ENCODE data around the gene CERCAM.
"Not testable (repeated sequence)": the region's sequence is repeated elsewhere in the genome, so short reads cannot be mapped to it uniquely, and the experiment has no call there.

The CERCAM gene

DNA sequence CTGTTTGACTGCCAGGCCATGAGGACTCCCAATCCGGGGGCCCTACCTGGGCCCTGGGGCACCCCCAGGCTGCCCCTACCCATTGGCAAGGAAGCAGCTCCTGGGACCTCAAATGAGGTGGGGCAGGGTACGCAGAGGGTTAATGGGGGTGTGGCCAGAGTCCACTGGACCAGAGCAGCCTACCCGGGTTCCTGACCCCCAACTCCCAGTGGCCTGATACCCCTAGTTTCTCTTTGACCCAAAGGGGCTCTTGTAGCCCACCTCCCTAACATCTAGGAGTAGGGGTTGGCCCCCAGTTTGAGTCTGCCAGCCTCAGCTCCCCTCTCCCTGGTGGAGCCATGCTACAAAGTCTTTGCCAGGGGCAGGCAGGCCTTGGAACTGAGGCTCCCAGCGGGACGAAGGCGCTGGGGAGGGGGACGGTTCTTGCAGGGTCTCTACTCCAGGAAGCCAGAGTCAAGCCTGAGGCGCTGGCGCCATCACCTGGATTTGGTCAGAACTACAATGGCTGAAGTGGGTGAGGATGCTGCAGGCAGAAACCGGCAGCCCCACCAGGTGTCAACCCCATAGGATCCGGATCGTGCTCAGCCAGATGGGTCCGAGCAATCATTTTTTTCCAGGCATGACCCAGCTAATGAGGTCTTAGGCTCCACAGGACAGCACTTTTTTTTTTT lies 8.4 kb upstream of the CERCAM start:
- no peaks in the 10 kb centered on the region for H3K27me3 ChIP-seq (ENCODE audit: low read length)
- H3K9me2 ChIP-seq (replicated peaks; ENCODE audit: insufficient read depth, low read length) = no peaks in the 10 kb centered on the region
- H3K79me2 ChIP-seq (ENCODE audit: insufficient read depth, low read length) = no peaks in the 10 kb centered on the region
- no peaks in the 10 kb centered on the region for H3K9me3 ChIP-seq (ENCODE audit: insufficient read depth, low read length)
- H3K4me2 ChIP-seq (ENCODE audit: low read depth, low read length, poor library complexity, severe bottlenecking) = no peak overlapping the region
- no peak overlapping the region for H3K4me3 ChIP-seq (ENCODE audit: insufficient read depth, low read length, poor library complexity, severe bottlenecking)
- no peak overlapping the region for H3K27ac ChIP-seq (ENCODE audit: low read depth, low read length)
- TF ChIP-seq, protein P1, sequence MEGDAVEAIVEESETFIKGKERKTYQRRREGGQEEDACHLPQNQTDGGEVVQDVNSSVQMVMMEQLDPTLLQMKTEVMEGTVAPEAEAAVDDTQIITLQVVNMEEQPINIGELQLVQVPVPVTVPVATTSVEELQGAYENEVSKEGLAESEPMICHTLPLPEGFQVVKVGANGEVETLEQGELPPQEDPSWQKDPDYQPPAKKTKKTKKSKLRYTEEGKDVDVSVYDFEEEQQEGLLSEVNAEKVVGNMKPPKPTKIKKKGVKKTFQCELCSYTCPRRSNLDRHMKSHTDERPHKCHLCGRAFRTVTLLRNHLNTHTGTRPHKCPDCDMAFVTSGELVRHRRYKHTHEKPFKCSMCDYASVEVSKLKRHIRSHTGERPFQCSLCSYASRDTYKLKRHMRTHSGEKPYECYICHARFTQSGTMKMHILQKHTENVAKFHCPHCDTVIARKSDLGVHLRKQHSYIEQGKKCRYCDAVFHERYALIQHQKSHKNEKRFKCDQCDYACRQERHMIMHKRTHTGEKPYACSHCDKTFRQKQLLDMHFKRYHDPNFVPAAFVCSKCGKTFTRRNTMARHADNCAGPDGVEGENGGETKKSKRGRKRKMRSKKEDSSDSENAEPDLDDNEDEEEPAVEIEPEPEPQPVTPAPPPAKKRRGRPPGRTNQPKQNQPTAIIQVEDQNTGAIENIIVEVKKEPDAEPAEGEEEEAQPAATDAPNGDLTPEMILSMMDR (IDR thresholded peaks at IDR 0.05; ENCODE audit: insufficient read depth, low read length, poor library complexity, severe bottlenecking) = peak; percentile 41
- no peak for TF ChIP-seq EZH2phosphoT487 (conservative IDR thresholded peaks at IDR 0.05; ENCODE audit: low read length)
- no peak overlapping the region for H3K9ac ChIP-seq (ENCODE audit: low read length)
- no peaks in the 10 kb centered on the region for H3K36me3 ChIP-seq (ENCODE audit: low read length)
- H4K20me1 ChIP-seq (ENCODE audit: low read depth, low read length) = no peaks in the 10 kb centered on the region
- no peak overlapping the region for H2AFZ ChIP-seq (ENCODE audit: low read depth, low read length, severe bottlenecking)
- no peaks in the 10 kb centered on the region for H3F3A ChIP-seq (ENCODE audit: insufficient read depth)

DNA sequence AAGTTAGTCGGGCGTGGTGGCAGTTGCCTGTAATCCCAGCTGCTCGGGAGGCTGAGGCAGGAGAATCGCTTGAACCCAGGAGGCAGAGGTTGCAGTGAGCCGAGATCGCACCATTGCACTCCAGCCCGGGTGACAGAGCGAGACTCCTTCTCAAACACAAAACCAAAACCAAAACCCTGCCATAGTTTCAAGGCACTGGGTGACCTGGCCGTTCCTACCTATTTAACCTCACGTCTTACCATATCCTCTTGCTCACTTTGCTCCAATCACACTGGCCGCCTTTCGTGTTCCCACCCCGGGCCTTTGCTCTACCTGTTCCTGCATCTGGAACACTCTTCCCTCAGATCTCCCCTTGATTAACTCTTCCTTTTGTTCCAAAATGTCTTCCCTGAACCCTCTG lies 6.9 kb upstream of the CERCAM start:
- not testable (repeated sequence) for H3K27me3 ChIP-seq (ENCODE audit: low read length); H3K9ac ChIP-seq (ENCODE audit: low read length); H3K4me3 ChIP-seq (ENCODE audit: insufficient read depth, low read length, poor library complexity, severe bottlenecking); H3K9me3 ChIP-seq (ENCODE audit: insufficient read depth, low read length); H2AFZ ChIP-seq (ENCODE audit: low read depth, low read length, severe bottlenecking); H3K36me3 ChIP-seq (ENCODE audit: low read length); H4K20me1 ChIP-seq (ENCODE audit: low read depth, low read length); H3K27ac ChIP-seq (ENCODE audit: low read depth, low read length); H3K79me2 ChIP-seq (ENCODE audit: insufficient read depth, low read length); H3F3A ChIP-seq (ENCODE audit: insufficient read depth); H3K9me2 ChIP-seq (replicated peaks; ENCODE audit: insufficient read depth, low read length); H3K4me2 ChIP-seq (ENCODE audit: low read depth, low read length, poor library complexity, severe bottlenecking)

DNA sequence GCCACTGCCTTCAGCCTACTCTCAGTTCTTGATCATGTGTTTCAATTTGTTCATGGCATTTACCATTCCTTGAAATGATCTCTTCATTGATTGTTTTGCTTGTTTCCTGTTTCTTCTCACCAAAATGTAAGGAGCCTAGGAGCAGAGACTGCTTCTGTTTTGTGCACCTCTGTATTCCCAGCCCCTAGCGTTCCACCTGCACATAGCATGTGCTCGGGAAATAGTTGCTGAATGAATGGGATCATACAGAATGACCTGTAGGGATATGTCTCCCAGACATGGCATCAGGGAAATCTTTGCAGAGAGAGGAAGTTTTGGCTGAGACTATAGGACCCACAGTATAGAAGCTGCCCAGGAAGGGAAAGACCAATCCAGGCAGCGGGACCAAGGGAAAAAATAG lies 6.2 kb upstream of the CERCAM start:
- TF ChIP-seq, protein P1 (IDR thresholded peaks at IDR 0.05; ENCODE audit: insufficient read depth, low read length, poor library complexity, severe bottlenecking) = no peak
- TF ChIP-seq EZH2phosphoT487 (conservative IDR thresholded peaks at IDR 0.05; ENCODE audit: low read length) = no peak
- Histone ChIP-seq H3K27ac (ENCODE audit: low read depth, low read length) (no peak overlapping the region), H3F3A (ENCODE audit: insufficient read depth) (no peaks in the 10 kb centered on the region), H3K4me3 (ENCODE audit: insufficient read depth, low read length, poor library complexity, severe bottlenecking) (no peak overlapping the region), H3K9me3 (ENCODE audit: insufficient read depth, low read length) (no peaks in the 10 kb centered on the region), H3K9ac (ENCODE audit: low read length) (no peak overlapping the region), H3K79me2 (ENCODE audit: insufficient read depth, low read length) (no peaks in the 10 kb centered on the region), H4K20me1 (ENCODE audit: low read depth, low read length) (no peaks in the 10 kb centered on the region), H2AFZ (ENCODE audit: low read depth, low read length, severe bottlenecking) (no peak overlapping the region), H3K27me3 (ENCODE audit: low read length) (no peaks in the 10 kb centered on the region), H3K4me2 (ENCODE audit: low read depth, low read length, poor library complexity, severe bottlenecking) (no peak overlapping the region), H3K36me3 (ENCODE audit: low read length) (no peaks in the 10 kb centered on the region), H3K9me2 (replicated peaks; ENCODE audit: insufficient read depth, low read length) (no peaks in the 10 kb centered on the region)

DNA sequence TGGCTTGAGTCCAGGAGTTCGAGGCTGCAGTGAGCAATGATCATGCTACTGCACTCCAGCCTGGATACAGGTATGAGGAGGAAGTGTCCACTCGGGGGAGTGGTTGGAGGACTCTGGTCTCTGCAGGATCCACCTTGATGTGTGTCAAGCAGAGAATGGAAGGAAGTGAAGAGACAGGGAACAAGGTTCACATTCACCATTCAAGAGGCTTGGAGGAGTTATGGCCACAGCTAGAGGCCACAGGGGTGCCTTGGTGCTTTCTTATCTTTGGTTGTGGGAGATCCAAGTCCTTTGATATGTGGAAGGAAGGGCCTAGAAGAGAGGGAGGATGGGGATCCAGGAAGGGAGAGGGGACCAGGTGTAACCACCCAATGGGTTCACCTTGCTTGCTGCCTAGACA lies 5.4 kb upstream of the CERCAM start:
- H3K9ac ChIP-seq (ENCODE audit: low read length) = no peak overlapping the region
- no peak overlapping the region for H3K4me3 ChIP-seq (ENCODE audit: insufficient read depth, low read length, poor library complexity, severe bottlenecking)

More for the DNA sequence above, 5.4 kb upstream of the CERCAM start:
- H2AFZ ChIP-seq (ENCODE audit: low read depth, low read length, severe bottlenecking) = no peak overlapping the region
- H3K9me2 ChIP-seq (replicated peaks; ENCODE audit: insufficient read depth, low read length) = no peaks in the 10 kb centered on the region
- TF ChIP-seq, protein P1 (IDR thresholded peaks at IDR 0.05; ENCODE audit: insufficient read depth, low read length, poor library complexity, severe bottlenecking) = no peak
- no peak for TF ChIP-seq EZH2phosphoT487 (conservative IDR thresholded peaks at IDR 0.05; ENCODE audit: low read length)
- no peaks in the 10 kb centered on the region for H3K27me3 ChIP-seq (ENCODE audit: low read length)
- H3K79me2 ChIP-seq (ENCODE audit: insufficient read depth, low read length) = no peaks in the 10 kb centered on the region
- H3K27ac ChIP-seq (ENCODE audit: low read depth, low read length) = no peak overlapping the region
- H4K20me1 ChIP-seq (ENCODE audit: low read depth, low read length) = no peaks in the 10 kb centered on the region
- H3K9me3 ChIP-seq (ENCODE audit: insufficient read depth, low read length) = no peaks in the 10 kb centered on the region
- H3K4me2 ChIP-seq (ENCODE audit: low read depth, low read length, poor library complexity, severe bottlenecking) = no peak overlapping the region
- H3K36me3 ChIP-seq (ENCODE audit: low read length) = no peaks in the 10 kb centered on the region
- no peaks in the 10 kb centered on the region for H3F3A ChIP-seq (ENCODE audit: insufficient read depth)
